ENCODE results near the gene TBCK.

- TF ChIP-seq CTCF (IDR thresholded peaks at IDR 0.05; ENCODE audit: low read length) (no peak), EZH2phosphoT487 (IDR thresholded peaks at IDR 0.05; ENCODE audit: low read length) (no peak), EZH2 (optimal IDR thresholded peaks at IDR 0.05; ENCODE audit: low read depth, low read length) (no peak)
Observed at GRCh38 chr4:106096454-106096853, 219.6 kb downstream of the TBCK start.

Data from MM.1S (cell line).